Duodenal mucosa (tissue), 2 donors: ENCODE results near the gene HMGCL.
"Not testable (repeated sequence)": the region's sequence is repeated elsewhere in the genome, so short reads cannot be mapped to it uniquely, and the experiment has no call there.

Experiments used
- H3K27ac ChIP-seq: one replicate; pipeline ENCODE4 v1.7.0; 2013; ENCODE audit warnings: low read depth, low read length
- H3K27me3 ChIP-seq, 2 donors: one replicate each; pipeline ENCODE4 v1.7.0; 2013; ENCODE audit warnings: low read length in 2 of 2, control low read depth in 1 of 2; ENCODE audit not compliant: insufficient read depth in 2 of 2, control insufficient read depth in 1 of 2
- H3K36me3 ChIP-seq, 2 donors: one replicate each; pipeline ENCODE4 v1.7.0; 2013; ENCODE audit warnings: low read length in 2 of 2, control low read depth in 1 of 2; ENCODE audit not compliant: insufficient read depth in 2 of 2, control insufficient read depth in 1 of 2
- H3K4me1 ChIP-seq, 2 donors: one replicate each; pipeline ENCODE4 v1.7.0; 2013; ENCODE audit warnings: low read length in 2 of 2, control low read depth in 1 of 2; ENCODE audit not compliant: insufficient read depth in 2 of 2, control insufficient read depth in 1 of 2
- H3K4me3 ChIP-seq, 2 donors: one replicate each; pipeline ENCODE4 v1.7.0; 2013; ENCODE audit warnings: low read length in 2 of 2, low read depth in 1 of 2
- H3K9ac ChIP-seq, 2 donors: one replicate each; pipeline ENCODE4 v1.7.0; 2013; ENCODE audit warnings: low read length in 2 of 2, low read depth in 1 of 2
- H3K9me3 ChIP-seq, 2 donors: one replicate each; pipeline ENCODE4 v1.7.0; 2013; ENCODE audit warnings: low read length in 2 of 2, control low read depth in 1 of 2; ENCODE audit not compliant: control insufficient read depth in 1 of 2

The HMGCL gene

GRCh38 chr1:23793018-23793781, 32.0 kb downstream of the HMGCL start:
- peak overlapping the region in 1 of 2 donors; percentile 10 for H3K9ac ChIP-seq
- H3K4me1 ChIP-seq, result peaks cover 22 to 37% of the 10 kb centered on the region in 2 donors
- no peaks in the 10 kb centered on the region for H3K27me3 ChIP-seq
- H3K9me3 ChIP-seq, result no peaks in the 10 kb centered on the region
- peaks cover 13 to 31% of the 10 kb centered on the region in 2 donors for H3K36me3 ChIP-seq
- no peak overlapping the region for H3K27ac ChIP-seq
- peak overlapping the region in 1 of 2 donors; percentile 22 for H3K4me3 ChIP-seq

GRCh38 chr1:23792151-23792945, 32.9 kb downstream of the HMGCL start:
- no peak overlapping the region for H3K27ac ChIP-seq
- H3K9me3 ChIP-seq, result no peaks in the 10 kb centered on the region
- H3K4me3 ChIP-seq, result peak overlapping the region; percentile 91 to 97
- peaks cover 22 to 37% of the 10 kb centered on the region in 2 donors for H3K4me1 ChIP-seq
- H3K9ac ChIP-seq, result peak overlapping the region; percentile 26 to 43
- no peaks in the 10 kb centered on the region for H3K27me3 ChIP-seq
- peaks cover 6 to 29% of the 10 kb centered on the region in 2 donors for H3K36me3 ChIP-seq

GRCh38 chr1:23791516-23792047, 33.6 kb downstream of the HMGCL start:
- Histone ChIP-seq H3K4me3 (peak overlapping the region; percentile 91 to 97), H3K4me1 (peaks cover 18 to 31% of the 10 kb centered on the region in 2 donors), H3K27me3 (no peaks in the 10 kb centered on the region), H3K9me3 (no peaks in the 10 kb centered on the region), H3K36me3 (peaks cover 6 to 29% of the 10 kb centered on the region in 2 donors), H3K9ac (peak overlapping the region; percentile 85 to 94), H3K27ac (no peak overlapping the region)

DNA sequence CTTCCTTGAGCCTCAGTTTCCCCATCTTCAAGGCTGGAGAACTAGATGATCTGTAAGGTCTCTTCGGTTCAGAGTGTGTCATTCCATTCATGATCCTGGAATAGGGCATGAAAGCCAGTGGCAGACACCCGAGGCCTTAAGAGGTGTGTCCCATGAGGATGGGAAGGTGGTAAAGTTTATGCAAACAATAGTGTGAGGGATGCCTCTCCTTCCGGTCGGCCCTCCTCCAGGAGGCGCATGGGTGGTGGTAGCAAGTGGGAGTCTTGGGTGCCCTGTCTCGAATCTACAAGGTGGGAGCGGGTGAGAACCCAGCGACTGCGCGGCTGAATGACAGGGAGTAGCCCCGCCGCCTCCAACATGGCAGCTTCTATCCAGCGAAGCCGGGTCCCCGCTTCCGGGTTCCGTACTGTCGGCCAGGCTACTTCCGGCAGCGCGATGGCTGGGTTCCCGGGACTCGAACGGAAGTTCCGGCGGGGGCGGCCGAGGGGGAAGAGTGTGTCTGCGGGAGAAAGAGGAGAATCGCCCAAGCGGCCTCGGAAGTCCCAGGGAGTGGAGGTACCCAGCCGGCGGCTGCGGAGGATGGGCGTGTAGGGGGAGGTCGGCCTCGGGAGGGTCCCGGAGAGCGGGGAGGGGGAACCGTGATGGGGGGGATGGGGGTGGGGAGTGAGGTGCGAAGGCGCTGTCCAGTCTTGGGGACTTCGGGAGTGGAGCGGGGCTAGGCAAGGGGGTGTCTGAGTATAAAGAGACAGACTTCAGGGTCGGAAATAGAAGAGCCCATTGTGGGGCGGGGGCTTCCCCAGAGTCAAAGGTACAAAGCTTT, 34.3 kb downstream of the HMGCL start, which contains the start of gene LYPLA2:
LYPLA2 (plus strand) TSS at position 450 of the 820 bp plus-strand sequence. CDS start 1,538 bp downstream, outside the sequence.
- Histone ChIP-seq H3K9ac (peak within 1 kb of the TSS; percentile 85 to 94), H3K4me3 (peak within 1 kb of the TSS; percentile 91 to 97), H3K27ac (no peak within 1 kb of the TSS), H3K36me3 (peaks cover 9 to 30% of the 10 kb centered on the region in 2 donors), H3K4me1 (peaks cover 16 to 29% of the 10 kb centered on the region in 2 donors), H3K9me3 (no peaks in the 10 kb centered on the region), H3K27me3 (no peaks in the 10 kb centered on the region)

GRCh38 chr1:23788695-23789094, 36.5 kb downstream of the HMGCL start:
- no peak overlapping the region for H3K9ac ChIP-seq
- no peak overlapping the region for H3K4me3 ChIP-seq
- no peak overlapping the region for H3K27ac ChIP-seq
- peaks cover 8 to 37% of the 10 kb centered on the region in 2 donors for H3K36me3 ChIP-seq
- H3K4me1 ChIP-seq, result peaks cover 16 to 29% of the 10 kb centered on the region in 2 donors
- no peaks in the 10 kb centered on the region for H3K27me3 ChIP-seq
- no peaks in the 10 kb centered on the region for H3K9me3 ChIP-seq

- no peak overlapping the region for H3K27ac ChIP-seq
- peaks cover 8 to 41% of the 10 kb centered on the region in 2 donors for H3K36me3 ChIP-seq
- no peak overlapping the region for H3K4me3 ChIP-seq
Observed at GRCh38 chr1:23787701-23788100, 37.5 kb downstream of the HMGCL start.

DNA sequence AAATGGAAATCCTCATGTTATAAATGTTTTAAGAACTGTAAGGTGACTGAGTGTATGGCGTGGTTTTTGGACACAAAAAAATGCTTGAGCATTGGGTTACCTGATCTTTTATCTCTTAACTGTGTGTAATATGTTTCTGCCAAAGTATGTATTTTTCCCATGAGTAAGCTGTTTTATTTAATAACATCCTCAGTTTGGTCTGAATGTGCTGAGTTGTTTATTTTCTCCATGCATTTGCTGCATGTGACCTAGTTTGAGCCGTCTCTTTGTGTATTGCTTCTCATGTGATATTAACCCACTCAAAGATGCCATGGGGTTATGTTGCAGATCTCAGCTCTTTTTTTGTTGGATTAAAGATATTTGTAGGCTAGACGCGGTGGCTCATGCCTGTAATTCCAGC, 40.4 kb downstream of the HMGCL start:
- no peaks in the 10 kb centered on the region for H3K9me3 ChIP-seq
- no peaks in the 10 kb centered on the region for H3K27me3 ChIP-seq
- H3K4me3 ChIP-seq, result no peak overlapping the region
- H3K4me1 ChIP-seq, result peaks cover 2 to 4% of the 10 kb centered on the region in 2 donors
- H3K36me3 ChIP-seq, result peaks cover 8 to 50% of the 10 kb centered on the region in 2 donors
- H3K9ac ChIP-seq, result no peak overlapping the region
- no peak overlapping the region for H3K27ac ChIP-seq

More at GRCh38 chr1:23787701-23788100, 37.5 kb downstream of the HMGCL start:
- Histone ChIP-seq H3K9me3 (no peaks in the 10 kb centered on the region), H3K27me3 (no peaks in the 10 kb centered on the region), H3K4me1 (peaks cover 12 to 20% of the 10 kb centered on the region in 2 donors), H3K9ac (no peak overlapping the region)

DNA sequence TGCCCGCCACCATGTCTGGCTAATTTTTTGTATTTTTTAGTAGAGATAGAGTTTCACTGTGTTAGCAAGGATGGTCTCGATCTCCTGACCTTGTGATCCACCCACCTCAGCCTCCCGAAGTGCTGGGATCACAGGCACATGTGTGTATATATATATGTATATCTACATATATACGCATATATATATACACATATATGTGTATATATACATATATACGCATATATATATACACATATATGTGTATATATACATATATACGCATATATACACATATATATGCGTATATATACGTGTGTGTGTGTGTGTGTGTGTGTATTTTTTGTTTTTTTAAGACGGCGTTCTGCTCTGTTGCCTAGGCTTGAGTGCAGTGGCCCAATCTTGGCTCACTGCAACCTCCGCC, 42.1 kb downstream of the HMGCL start:
- Histone ChIP-seq H3K4me1 (peaks cover 14 to 15% of the 10 kb centered on the region in 2 donors), H3K36me3 (peaks cover 8 to 50% of the 10 kb centered on the region in 2 donors)
- H3K9ac ChIP-seq, H3K9me3 ChIP-seq, H3K27me3 ChIP-seq, H3K4me3 ChIP-seq, H3K27ac ChIP-seq: not testable (repeated sequence)

DNA sequence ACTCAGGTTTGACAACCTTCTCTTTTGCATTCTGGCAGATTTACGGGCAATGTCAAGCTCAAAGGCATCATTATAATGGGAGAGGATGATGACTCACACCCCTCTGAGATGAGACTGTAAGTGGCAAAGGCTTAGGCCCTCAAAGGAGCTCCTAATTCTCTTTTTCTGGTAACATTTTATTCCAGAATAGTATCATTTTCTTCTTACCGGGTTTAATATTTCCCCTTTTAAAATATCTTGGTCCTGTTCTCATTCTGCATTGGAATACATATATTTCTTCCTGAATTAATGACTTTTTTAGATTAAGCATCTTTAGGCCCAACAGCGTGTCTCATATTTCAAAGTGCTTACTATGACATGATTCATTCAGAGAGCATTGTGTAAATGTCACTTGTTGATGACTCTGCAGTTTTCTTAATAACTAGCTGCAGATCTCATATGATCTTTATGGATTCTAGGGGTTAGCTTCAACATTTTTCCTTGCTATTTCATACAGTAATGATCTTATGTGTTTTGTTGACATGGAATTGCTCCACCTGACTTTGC, 45.3 kb downstream of the HMGCL start:
- Histone ChIP-seq H3K9me3 (no peaks in the 10 kb centered on the region), H3K4me1 (peaks cover 15 to 23% of the 10 kb centered on the region in 2 donors), H3K9ac (no peak overlapping the region), H3K27ac (no peak overlapping the region), H3K36me3 (peaks cover 0 to 21% of the 10 kb centered on the region in 2 donors), H3K27me3 (no peaks in the 10 kb centered on the region), H3K4me3 (peak overlapping the region; percentile 94 to 99)
